CD4-positive, alpha-beta T cell treated with Interleukin-2 at 100 ng/mL for 4 hours (primary cell): ENCODE measurements around the gene FTL.
A peak's percentile ranks its signal among the peaks of the same experiment; 100 is the strongest.

ENCODE experiments used
- DNase-seq: peaks from one replicate; pipeline ENCODE4 v3.0.0-alpha.2; 2020; ENCODE audit warnings: low spot score

The FTL gene

DNA sequence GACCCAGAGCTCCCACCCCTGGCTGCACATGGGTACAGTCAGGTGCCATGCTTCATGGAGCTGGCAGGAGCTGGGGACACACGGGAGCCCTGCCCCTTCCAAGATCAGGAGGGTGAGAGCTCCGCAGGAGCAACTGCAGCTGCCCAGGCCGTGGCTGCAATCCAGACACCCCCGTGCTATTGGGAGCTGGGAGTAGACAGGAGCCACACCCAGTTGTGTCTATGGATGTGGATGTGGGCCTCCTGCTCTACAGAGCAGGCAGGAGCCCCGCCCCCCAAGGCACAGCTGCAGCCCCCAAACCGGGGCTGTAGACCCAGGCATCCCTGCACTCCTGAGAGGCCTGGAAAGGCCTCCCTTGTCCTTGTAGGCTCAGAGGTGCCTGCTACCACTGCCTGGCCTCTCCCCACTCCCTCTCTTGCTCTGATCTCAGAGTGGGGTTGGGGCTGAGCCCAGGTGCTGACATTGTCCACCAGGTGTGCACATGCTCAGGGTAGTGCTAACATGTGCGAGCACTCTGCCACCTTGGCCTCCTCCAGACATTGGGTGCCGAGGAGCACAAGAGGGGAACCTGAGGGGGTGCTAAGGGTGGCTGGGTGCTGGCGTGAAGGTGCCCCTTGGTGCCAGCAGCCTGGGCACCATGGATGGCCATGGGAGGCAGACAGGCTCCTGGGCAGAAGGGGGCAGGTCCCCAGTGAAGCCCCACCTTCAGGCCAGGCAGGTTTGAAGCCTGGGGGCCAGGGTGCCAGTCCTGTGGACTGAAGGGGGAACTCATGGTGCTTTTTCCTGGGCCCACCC lies 18.4 kb upstream of the FTL start:
- no peak for DNase-seq

DNA sequence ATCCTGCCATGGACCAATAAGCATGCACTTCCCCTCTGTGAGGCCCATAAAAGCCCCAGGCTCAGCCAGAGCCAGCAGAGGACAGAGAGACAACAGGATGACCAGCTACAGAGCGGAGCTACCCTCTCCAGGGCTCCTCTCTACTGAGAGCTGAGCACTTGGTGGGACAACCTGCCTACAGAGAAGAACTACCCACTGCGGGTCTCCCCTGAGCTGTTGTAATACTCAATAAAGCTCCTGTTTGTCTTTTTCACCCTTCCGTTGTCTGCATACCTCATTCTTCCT lies 17.9 kb upstream of the FTL start:
- DNase-seq: no peak

DNA sequence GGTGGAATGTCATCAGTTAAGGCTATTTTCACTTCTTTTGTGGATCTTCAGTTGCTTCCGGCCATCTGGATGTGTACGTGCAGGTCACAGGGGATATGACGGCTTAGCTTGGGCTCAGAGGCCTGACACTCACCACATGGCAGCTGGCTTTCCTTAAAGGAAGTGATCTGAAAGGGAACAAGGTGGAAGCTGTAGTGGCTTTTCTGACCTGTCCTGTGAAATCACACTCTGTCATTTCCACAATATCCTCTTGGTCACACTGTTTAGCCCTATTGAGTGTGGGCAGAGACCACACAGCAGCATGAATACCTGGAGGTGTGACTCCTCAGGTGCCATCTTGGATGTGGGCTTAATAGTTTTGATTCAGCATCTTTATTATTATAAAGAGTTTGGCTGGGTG lies 14.9 kb upstream of the FTL start:
- no peak for DNase-seq

- no peak for DNase-seq
Observed at GRCh38 chr19:48950830-48951519, 14.1 kb upstream of the FTL start.

DNA sequence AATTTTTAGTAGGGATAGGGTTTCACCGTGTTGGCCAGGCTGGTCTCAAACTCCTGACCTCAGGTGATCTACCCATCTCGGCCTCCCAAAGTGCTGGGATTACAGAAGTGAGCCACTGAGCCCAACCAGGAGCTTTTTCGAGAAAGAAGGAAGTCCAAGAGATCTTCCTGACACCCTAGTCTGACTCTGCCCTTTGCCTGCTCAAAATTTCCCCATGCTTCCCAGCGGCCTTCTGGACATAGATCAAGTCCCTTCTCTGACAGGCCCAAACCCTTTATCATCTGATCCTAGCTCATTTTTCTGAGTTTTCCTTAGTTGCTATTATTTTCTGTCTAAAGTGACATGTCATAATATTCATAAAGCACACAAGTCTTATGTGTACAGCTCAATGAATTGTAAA lies 12.0 kb upstream of the FTL start:
- no peak for DNase-seq

DNA sequence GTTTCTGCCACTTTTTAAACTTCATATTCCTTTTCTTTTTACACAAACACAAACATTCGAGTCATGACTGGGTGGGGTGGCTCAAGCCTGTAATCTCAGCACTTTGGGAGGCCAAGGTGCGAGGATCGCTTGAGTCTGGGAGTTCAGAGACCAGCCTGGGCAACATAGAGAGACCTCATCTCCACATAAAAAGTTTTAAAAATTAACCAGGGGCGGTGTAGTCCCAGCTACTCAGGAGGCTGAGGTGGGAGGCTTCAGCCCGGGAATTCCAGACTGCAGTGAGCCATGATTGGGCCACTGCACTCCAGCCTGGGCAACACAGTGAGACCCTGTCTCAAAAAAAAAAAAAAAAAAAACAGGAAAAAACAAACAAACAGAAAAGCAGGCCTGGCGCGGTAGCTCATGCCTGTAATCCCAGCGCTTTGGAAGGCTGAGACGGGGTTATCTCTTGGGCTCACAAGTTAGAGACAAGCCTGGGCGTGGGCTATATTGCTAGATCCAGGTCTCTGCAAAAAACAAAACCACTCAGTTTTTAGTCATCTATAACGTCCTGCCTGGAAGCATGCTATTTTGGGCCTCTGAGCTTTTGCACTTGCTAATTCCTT lies 11.0 kb upstream of the FTL start:
- DNase-seq: no peak

DNA sequence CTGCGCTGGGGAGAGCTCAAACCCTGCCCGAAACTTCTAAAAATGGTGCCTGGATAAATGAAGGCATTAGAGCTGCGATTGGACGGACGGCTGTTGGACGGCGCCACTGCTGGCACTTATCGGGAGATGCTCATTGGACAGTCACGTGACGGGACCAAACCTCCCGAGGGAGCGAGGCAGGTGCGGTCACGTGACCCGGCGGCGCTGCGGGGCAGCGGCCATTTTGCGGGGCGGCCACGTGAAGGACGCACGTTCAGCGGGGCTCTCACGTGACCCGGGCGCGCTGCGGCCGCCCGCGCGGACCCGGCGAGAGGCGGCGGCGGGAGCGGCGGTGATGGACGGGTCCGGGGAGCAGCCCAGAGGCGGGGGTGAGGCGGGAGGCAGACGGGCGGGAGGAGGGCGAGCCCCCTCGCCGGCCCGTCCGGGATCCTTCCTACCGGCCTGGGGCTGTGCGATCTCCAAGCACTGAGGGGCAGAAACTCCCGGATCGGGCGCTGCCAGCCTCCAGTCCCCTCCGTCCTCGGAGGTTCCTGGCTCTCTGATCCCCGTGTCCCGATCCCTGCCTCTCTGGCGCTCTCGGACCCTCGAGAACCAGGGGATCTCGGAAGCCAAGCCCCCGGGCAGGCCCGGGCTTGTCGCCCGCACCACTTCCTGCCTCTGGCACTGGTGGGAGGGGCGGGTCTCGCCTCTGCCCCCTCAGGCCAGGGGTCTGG lies 10.4 kb upstream of the FTL start, which contains the start of gene BAX:
Gene BAX, plus strand, starts transcription at position 281 of the 713 bp plus-strand sequence. Its CDS starts 54 bp downstream, at position 335.
- peak; percentile 88 for DNase-seq

GRCh38 chr19:48955308-48955958 lies 9.7 kb upstream of the FTL start:
- no peak for DNase-seq

GRCh38 chr19:48958006-48958405 lies 7.1 kb upstream of the FTL start:
- no peak for DNase-seq

DNA sequence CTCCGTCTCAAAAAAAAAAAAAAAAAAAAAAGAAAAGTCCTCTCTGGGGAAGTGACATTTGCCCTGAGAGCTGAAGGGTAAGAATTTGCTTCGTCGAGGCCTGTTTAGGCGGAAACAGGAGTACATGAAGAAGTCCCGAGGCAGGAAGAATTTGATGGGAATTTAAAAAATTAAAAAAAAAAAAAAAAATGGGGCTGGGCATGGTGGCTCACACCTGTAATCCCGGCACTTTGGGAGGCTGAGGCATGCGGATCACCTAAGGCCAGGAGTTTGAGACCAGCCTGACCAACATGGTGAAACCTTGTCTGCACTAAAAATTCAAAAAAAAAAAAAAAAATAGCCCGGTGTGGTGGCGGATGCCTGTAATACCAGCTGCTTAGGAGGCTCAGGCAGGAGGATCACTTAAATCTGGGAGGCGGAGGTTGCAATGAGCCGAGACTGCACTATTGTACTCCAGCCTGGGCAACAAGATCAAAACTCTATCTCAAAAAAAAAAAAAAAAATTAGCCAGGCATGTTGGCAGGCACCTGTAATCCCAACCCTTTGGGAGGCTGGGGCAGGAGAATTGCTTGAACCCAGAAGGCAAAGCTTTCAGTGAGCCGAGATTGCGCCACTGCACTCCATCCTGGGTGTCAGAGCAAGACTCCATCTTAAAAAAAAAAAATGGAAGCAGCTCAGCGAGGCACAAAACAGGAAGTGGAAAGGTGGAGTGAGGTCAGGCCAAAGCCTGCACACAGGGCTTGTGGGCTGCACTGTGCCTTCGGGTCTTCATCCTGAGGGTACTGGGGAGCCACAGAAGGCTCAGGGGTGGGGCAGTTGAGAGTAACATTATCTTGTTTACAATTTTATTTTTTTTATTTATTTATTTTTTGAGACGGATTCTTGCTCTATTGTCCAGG lies 5.5 kb upstream of the FTL start:
- no peak for DNase-seq

DNA sequence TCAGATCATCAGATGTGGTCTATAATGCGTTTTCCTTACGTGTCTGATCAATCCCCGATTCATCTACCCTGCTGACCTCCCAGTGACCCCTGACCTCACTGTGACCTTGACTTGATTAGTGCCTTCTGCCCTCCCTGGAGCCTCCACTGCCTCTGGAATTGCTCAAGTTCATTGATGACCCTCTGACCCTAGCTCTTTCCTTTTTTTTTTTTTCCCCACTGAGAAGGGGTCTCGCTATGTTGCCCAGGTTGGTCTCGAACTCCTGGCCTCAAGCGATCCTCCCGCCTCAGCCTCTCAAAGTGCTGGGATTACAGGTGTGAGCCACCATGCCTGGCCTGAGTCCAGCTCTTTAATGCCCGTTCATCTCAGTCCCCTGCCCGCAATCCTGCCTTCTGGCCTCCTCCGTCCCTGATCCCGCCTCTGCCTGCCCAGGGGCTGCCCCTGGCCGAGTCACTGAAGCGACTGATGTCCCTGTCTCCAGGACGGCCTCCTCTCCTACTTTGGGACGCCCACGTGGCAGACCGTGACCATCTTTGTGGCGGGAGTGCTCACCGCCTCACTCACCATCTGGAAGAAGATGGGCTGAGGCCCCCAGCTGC lies 4.0 kb upstream of the FTL start:
- no peak for DNase-seq

DNA sequence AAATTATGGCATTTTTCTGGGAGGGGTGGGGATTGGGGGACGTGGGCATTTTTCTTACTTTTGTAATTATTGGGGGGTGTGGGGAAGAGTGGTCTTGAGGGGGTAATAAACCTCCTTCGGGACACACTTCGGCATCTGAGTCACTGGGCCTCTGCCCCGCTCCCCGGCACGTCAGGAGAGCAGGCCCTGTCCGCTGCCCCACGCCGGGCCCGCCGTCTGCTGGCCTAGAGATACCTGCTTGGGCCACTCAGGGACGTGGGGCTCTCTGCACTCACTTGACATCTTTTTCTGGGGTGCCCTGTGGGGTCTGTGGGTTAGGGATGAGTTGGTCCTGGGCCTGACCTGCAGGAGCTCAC lies 3.5 kb upstream of the FTL start:
- no peak for DNase-seq

DNA sequence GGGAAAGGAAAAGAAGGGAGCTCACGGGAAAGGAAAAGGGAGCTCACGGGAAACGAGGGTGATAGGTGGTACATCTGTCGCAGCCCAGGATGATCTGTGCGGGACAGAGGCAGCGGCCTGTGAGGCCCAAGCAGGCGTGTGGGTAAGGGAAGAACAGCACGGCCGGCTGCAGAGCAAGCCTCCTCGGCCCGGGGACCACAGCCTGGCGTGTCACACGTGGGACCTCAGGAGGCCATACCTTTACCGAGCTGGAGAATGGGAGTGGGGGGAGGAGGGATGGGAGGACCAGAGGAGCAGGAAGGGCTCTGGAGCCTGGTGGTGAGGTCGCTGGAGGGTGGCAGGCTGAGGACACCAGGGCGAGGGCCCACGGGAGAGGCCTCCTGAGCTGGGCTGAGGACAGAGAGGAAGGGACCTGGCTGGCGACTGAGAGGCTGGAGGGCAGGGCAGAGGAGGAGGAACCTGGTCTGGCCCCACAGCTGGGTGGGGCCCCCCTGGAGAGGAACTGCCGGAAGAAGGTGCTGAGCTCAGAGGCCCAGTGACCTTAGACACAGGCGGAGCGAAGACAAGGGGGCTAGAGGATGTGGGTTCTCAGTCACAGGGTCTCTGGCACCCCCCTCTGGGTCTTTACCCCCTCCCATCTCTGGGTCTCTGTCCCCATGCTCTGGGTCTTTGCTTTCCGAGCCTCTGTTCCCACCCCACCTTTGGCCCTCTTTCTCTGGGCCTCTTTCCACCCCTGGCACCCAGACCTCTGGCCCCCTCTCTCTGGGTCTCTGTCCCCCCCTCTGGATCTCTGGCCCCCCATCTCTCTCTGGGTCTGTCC lies 2.9 kb upstream of the FTL start:
- DNase-seq: peak; percentile 44

DNA sequence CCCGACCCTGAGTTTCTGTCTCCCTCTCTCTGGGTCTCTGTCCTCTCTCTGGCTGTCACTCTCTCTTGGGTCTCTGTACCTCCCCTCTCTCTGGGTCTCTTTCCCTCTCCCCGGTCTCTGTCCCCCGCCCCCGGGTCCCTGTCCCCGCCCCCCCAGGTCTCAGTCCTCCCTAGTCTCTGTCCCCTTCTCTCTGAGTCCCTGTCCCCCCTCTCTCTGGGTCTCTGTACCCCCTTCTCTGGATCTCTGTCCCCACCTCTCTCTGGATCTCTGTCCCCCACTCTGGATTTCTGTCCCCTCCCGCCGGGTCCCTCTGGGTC lies 2.3 kb upstream of the FTL start:
- no peak for DNase-seq

- peak; percentile 60 for DNase-seq
Observed at GRCh38 chr19:48963371-48964204, 1.5 kb upstream of the FTL start.

DNA sequence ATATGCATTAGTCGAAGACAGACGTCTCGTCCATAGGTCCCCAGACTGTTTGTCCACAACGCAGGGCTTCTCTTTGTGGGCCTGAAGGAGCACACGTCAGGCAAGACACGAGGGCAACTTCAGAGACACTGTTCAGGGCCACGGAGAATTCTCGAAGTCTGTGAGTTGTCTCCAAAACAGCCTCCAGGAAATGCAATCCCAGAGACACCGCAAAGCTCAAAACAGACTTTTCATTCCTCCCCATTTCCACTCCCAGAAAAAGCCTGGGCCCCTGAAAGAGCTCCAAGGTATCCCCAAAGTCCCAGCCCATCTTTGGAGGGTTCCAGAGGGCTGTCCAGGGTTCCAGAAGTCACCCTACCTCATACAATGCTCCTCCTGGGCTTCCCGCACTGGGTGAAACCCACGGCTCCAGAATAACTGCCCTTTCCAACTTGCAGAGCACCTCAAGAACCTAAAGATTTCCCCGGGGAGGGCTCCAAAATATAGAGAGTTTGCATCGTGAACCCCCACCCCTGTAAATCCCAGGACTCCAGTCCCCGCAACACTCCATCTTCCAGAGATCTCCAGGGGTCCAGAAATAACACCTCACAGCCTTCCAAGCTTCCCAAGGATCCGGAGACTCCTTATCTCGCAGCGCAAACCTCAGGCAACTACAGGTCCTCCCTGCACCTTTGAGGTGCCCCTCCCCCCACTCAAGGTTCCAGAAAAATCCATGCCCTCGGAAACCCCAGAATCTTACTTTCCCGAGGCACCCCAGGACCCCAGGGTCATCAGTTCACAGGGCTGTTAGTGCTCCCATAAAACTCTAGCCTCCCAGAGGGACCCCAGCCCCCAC lies 687 bp upstream of the FTL start:
- DNase-seq: no peak

DNA sequence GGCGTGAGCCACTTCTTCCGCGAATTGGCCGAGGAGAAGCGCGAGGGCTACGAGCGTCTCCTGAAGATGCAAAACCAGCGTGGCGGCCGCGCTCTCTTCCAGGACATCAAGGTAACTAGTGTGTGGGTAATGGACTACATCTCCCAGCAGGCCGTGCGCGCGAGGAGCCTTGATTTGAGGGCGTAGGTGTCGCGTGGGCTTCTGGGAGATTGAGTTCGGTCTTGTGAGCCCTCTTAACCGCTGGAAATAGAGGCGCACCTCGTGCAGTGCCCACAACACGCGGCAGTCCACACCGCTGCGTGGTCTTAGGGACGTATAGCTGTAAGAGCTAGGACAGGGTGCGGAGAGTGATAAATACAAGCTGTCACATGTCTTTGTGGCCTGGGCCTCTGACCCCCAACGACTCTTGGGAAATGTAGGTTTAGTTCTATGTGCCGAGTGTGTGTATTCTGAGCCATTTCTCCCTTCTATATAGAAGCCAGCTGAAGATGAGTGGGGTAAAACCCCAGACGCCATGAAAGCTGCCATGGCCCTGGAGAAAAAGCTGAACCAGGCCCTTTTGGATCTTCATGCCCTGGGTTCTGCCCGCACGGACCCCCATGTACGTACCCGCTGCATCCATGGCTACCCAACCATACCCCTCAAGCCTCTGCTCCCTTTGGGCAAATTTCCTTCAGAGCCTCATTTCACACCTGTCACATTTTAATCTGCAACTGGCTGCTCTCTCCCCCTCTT lies 864 bp downstream of the FTL start:
- peak; percentile 89 for DNase-seq
